K562 (cell line): Measurements from ENCODE around the gene CPED1. TPM values are rescaled to one million over a fixed set of nuclear protein-coding genes. Genes with fewer than 3 reads are reported as not detected.

Experiments
- ARID1B ChIP-seq: fragments of 450-650 bp; IDR thresholded peaks from 2 replicates; pipeline ENCODE4 v1.6.1; 2016; ENCODE audit warnings: antibody characterized with exemption, mild to moderate bottlenecking, inconsistent platforms
- ARNT ChIP-seq, 2 experiments: fragments of 450-650 bp; IDR thresholded peaks; 2 replicates each; pipeline ENCODE4 v1.6.1; 2016; ENCODE audit warnings: mild to moderate bottlenecking in 1 of 2
- CBX3 ChIP-seq, 2 experiments: IDR thresholded peaks; 1 replicate in 1 of 2; 2 replicates in 1 of 2; pipeline ENCODE4 v1.6.1; 2012; ENCODE audit warnings: inconsistent platforms in 2 of 2, low read length in 2 of 2, borderline replicate concordance in 1 of 2, control low read depth in 1 of 2
- DPF2 ChIP-seq: fragments of 450-650 bp; IDR thresholded peaks from 2 replicates; pipeline ENCODE4 v1.6.1; 2016
- GATAD2B ChIP-seq: fragments of 450-650 bp; IDR thresholded peaks from 2 replicates; pipeline ENCODE4 v1.6.1; 2017; ENCODE audit warnings: mild to moderate bottlenecking, borderline replicate concordance
- HNRNPH1 ChIP-seq: fragments of 200-400 bp; formaldehyde crosslinking; optimal IDR thresholded peaks from 2 replicates; pipeline ENCODE3; 2017; ENCODE audit warnings: low read depth, mild to moderate bottlenecking, low read length, moderate library complexity
- KHSRP ChIP-seq: fragments of 450-650 bp; IDR thresholded peaks from 2 replicates; pipeline ENCODE4 v1.6.1; 2017
- MYBL2 ChIP-seq, 2 experiments: fragments of 450-650 bp in 1 of 2; sonication (generic) in 1 of 2; formaldehyde crosslinking in 1 of 2; IDR thresholded peaks; 2 replicates each; pipeline versions ENCODE4 v1.6.1 to v1.8.1; 2017 to 2022; ENCODE audit warnings: borderline replicate concordance in 1 of 2, inconsistent platforms in 1 of 2, low read depth in 1 of 2, mild to moderate bottlenecking in 1 of 2, missing genetic modification reagents in 1 of 2, moderate library complexity in 1 of 2
- POLR2G ChIP-seq: fragments of 200-400 bp; formaldehyde crosslinking; IDR thresholded peaks from 2 replicates; pipeline ENCODE4 v1.6.1; 2017; ENCODE audit warnings: low read depth, mild to moderate bottlenecking, antibody characterized with exemption, low read length, moderate library complexity
- POLR3G ChIP-seq: IDR thresholded peaks from 2 replicates; pipeline ENCODE4 v1.6.1; 2011; ENCODE audit not compliant: insufficient read length, insufficient replicate concordance; ENCODE audit errors: extremely low read depth
- POU5F1 ChIP-seq: fragments of 150-350 bp; IDR thresholded peaks from 2 replicates; pipeline ENCODE4 v1.6.1; 2014; ENCODE audit warnings: borderline replicate concordance, low read length, low read depth, mild to moderate bottlenecking; ENCODE audit not compliant: partially characterized antibody
- RNF2 ChIP-seq: sonication (generic); IDR thresholded peaks from 2 replicates; pipeline ENCODE4 v1.6.1; 2016
- SMAD2 ChIP-seq: fragments of 150-350 bp; IDR thresholded peaks from 2 replicates; pipeline ENCODE4 v1.6.1; 2014; ENCODE audit warnings: low read depth, mild to moderate bottlenecking, low read length
- TAF15 ChIP-seq: fragments of 200-400 bp; formaldehyde crosslinking; IDR thresholded peaks from 2 replicates; pipeline ENCODE4 v1.6.1; 2017; ENCODE audit warnings: mild to moderate bottlenecking, low read depth, low read length, moderate library complexity
- ZBED1 ChIP-seq: IDR thresholded peaks from 2 replicates; pipeline ENCODE4 v1.6.1; 2014
- ZC3H11A ChIP-seq: IDR thresholded peaks from 2 replicates; pipeline ENCODE4 v1.6.1; 2012; ENCODE audit warnings: low read depth, low read length, improper control_type of control experiment
- ZNF143 ChIP-seq: sonication (generic); formaldehyde crosslinking; IDR thresholded peaks from 2 replicates; pipeline ENCODE4 v1.9.0; 2022; ENCODE audit warnings: mild to moderate bottlenecking, missing genetic modification reagents
- ZNF408 ChIP-seq: fragments of 250-450 bp; sonication (Bioruptor Pico); IDR thresholded peaks from 2 replicates; pipeline ENCODE4 v1.4.0; 2020; ENCODE audit warnings: low read depth, mild to moderate bottlenecking, moderate library complexity
- polyA plus RNA-seq, 8 experiments: library from polyadenylated mRNA; depleted of rRNA in 4 of 8; stranded (reverse) in 5 of 8; unstranded in 3 of 8; fragments of >200 nt; fragmentation: Nextera tagmentation in 2 of 8; fragmentation: Illumina TruSeq in 1 of 8; extraction: Ambion mirVana in 2 of 8; extraction: Trizol in 1 of 8; gene quantifications; 2 replicates each; pipeline versions ENCODE4 v1.2.1 to v1.2.3, GENCODE V29; 2011 to 2014; ENCODE audit warnings: inconsistent platforms in 1 of 8, missing spikeins in 1 of 8
- total RNA-seq, 7 experiments: library from RNA; depleted of rRNA in 6 of 7; stranded (reverse); fragments of >200 nt in 6 of 7; fragmentation: Illumina TruSeq in 2 of 7; extraction: Trizol in 2 of 7; gene quantifications; 2 replicates each; pipeline versions ENCODE4 v1.2.1 to v1.2.3, GENCODE V29; 2011 to 2021; ENCODE audit warnings: low replicate concordance in 1 of 7
- TF ChIP-seq, protein P1 (sequence below): fragments of 450-650 bp; IDR thresholded peaks from 2 replicates; pipeline ENCODE4 v1.6.1; 2018; ENCODE audit warnings: mild to moderate bottlenecking, low read depth; ENCODE audit not compliant: partially characterized antibody
- TF ChIP-seq, protein P2 (sequence below): fragments of 150-350 bp; IDR thresholded peaks from 2 replicates; pipeline ENCODE4 v1.6.1; 2014; ENCODE audit warnings: low read depth, mild to moderate bottlenecking, low read length, borderline replicate concordance
- TF ChIP-seq, protein P3 (sequence below): conservative IDR thresholded peaks from 2 replicates; pipeline ENCODE4 v1.6.1; 2011; ENCODE audit warnings: low read depth, mild to moderate bottlenecking, low read length; ENCODE audit not compliant: control insufficient read depth
- TF ChIP-seq, protein P4 (sequence below): fragments of 200-800 bp; sonication (Bioruptor generic); IDR thresholded peaks from 2 replicates; pipeline ENCODE4 v1.6.1; 2017; ENCODE audit warnings: missing genetic modification characterization, missing compliant biosample characterization

Gene CPED1
- total and polyA plus RNA-seq, 9 of the 15 experiments (the other 6 are each of a cell fraction or from before 2014, with no cell fraction given): 195 to 393 (median 290) TPM

DNA sequence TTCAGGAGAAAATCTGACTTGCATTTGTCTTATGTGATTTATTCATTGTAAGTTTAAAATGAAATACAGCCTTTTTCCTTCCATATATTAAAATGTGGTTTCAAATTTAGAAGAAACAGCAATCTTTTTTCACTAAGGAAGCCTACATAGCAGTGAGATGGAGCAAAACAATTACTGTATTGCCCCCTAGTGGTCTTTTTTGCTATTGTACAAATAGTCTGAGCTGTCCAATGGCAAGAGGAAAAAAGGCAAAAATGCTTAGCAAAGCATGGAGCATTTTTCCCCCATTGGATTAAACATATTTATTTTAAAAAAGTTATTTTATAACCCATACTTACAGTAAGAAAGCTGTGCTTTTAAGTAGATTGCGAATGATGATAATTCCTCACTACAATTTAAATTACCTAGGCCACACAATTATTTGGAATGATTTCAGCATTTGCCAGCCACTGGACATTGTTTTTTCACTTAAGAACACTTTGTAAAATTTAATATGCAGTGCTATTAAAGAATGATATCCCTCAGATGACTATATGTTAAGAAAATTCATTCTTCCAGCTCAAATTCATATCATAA lies 119.5 kb downstream of the CPED1 start (continued):
- TF ChIP-seq HNRNPH1 (no peak), POU5F1 (no peak), SMAD2 (no peak), MYBL2 (IDR thresholded peaks at IDR 0.05; ENCODE audit: low read depth) (no peak), MYBL2 (CRISPR knock-in tag; IDR thresholded peaks at IDR 0.05; ENCODE audit: borderline replicate concordance) (no peak), CBX3 (IDR thresholded peaks at IDR 0.05; ENCODE audit: borderline replicate concordance in 1 of 2, low read length in 2 of 2) (no peak), GATAD2B (peak; percentile 36; the same call in 1 of the 2 replicates), ZNF143 (CRISPR knock-in tag) (no peak), ZC3H11A (no peak), TAF15 (no peak), ARID1B (no peak), POLR2G (no peak), RNF2 (no peak), POLR3G (no peak), KHSRP (no peak), ZBED1 (no peak), DPF2 (no peak), ARNT (IDR thresholded peaks at IDR 0.05) (0 out of 4 replicates have a peak, but pooled peaks of 1 of the 2 experiments have one; percentile 44), ZNF408 (no peak)
- TF ChIP-seq, protein P1, sequence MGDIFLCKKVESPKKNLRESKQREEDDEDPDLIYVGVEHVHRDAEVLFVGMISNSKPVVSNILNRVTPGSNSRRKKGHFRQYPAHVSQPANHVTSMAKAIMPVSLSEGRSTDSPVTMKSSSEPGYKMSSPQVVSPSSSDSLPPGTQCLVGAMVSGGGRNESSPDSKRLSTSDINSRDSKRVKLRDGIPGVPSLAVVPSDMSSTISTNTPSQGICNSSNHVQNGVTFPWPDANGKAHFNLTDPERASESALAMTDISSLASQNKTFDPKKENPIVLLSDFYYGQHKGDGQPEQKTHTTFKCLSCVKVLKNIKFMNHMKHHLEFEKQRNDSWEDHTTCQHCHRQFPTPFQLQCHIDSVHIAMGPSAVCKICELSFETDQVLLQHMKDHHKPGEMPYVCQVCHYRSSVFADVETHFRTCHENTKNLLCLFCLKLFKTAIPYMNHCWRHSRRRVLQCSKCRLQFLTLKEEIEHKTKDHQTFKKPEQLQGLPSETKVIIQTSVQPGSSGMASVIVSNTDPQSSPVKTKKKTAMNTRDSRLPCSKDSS: no peak
- TF ChIP-seq, protein P2, sequence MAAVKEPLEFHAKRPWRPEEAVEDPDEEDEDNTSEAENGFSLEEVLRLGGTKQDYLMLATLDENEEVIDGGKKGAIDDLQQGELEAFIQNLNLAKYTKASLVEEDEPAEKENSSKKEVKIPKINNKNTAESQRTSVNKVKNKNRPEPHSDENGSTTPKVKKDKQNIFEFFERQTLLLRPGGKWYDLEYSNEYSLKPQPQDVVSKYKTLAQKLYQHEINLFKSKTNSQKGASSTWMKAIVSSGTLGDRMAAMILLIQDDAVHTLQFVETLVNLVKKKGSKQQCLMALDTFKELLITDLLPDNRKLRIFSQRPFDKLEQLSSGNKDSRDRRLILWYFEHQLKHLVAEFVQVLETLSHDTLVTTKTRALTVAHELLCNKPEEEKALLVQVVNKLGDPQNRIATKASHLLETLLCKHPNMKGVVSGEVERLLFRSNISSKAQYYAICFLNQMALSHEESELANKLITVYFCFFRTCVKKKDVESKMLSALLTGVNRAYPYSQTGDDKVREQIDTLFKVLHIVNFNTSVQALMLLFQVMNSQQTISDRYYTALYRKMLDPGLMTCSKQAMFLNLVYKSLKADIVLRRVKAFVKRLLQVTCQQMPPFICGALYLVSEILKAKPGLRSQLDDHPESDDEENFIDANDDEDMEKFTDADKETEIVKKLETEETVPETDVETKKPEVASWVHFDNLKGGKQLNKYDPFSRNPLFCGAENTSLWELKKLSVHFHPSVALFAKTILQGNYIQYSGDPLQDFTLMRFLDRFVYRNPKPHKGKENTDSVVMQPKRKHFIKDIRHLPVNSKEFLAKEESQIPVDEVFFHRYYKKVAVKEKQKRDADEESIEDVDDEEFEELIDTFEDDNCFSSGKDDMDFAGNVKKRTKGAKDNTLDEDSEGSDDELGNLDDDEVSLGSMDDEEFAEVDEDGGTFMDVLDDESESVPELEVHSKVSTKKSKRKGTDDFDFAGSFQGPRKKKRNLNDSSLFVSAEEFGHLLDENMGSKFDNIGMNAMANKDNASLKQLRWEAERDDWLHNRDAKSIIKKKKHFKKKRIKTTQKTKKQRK: no peak
- TF ChIP-seq, protein P3, sequence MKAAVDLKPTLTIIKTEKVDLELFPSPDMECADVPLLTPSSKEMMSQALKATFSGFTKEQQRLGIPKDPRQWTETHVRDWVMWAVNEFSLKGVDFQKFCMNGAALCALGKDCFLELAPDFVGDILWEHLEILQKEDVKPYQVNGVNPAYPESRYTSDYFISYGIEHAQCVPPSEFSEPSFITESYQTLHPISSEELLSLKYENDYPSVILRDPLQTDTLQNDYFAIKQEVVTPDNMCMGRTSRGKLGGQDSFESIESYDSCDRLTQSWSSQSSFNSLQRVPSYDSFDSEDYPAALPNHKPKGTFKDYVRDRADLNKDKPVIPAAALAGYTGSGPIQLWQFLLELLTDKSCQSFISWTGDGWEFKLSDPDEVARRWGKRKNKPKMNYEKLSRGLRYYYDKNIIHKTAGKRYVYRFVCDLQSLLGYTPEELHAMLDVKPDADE: no peak
- TF ChIP-seq, protein P4, sequence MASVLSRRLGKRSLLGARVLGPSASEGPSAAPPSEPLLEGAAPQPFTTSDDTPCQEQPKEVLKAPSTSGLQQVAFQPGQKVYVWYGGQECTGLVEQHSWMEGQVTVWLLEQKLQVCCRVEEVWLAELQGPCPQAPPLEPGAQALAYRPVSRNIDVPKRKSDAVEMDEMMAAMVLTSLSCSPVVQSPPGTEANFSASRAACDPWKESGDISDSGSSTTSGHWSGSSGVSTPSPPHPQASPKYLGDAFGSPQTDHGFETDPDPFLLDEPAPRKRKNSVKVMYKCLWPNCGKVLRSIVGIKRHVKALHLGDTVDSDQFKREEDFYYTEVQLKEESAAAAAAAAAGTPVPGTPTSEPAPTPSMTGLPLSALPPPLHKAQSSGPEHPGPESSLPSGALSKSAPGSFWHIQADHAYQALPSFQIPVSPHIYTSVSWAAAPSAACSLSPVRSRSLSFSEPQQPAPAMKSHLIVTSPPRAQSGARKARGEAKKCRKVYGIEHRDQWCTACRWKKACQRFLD (CRISPR knock-in tag): no peak
